Cardiac septum (tissue), 1 donor: ENCODE measurements around the gene ADAMTS17. TPM values are rescaled to one million over a fixed set of nuclear protein-coding genes. Genes with fewer than 3 reads are reported as not detected.

Experiments
- DNase-seq: peaks from one replicate; pipeline ENCODE4 v3.0.0-alpha.2; 2020; ENCODE audit warnings: low spot score
- intact Hi-C: fragments of 100-400 bp; cut with DNase I; formaldehyde crosslinking; loops from one replicate; pipeline ENCODE4 v1.14.0; 2022
- total RNA-seq: library from RNA; stranded (reverse); fragmentation: NEBNext Ultra II Directional; extraction: Animal tissue kit (Norgen Biotek cat#: 25700); gene quantifications from one replicate; pipeline ENCODE4 v1.2.1, GENCODE V29; 2021
- donor health status: DM: no; HTN: no; CAD: no.

Gene ADAMTS17
- total RNA-seq, 1 donor from 2014 or later, result 0.67 TPM

DNA sequence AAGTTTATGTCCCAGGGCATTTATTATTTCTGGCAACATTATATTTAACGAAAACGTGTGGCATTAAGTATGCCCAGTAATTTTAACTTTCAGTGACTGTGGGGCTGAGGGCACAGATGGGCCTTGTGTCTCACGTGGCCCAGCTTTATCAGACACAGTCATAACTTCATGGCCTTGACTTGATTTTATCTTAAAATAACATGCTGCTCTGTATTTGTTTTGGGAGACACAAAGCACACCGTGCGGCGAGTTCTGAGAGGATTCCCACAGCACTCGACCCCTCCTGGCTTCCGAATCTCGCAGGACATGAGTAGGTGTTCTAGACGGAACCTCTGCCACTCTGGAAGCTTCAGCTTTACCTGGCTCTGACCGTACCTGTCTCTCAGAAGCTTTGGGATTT, 180.8 kb downstream of the ADAMTS17 start:
- intact Hi-C loops, result no loop called here
- no peak for DNase-seq

DNA sequence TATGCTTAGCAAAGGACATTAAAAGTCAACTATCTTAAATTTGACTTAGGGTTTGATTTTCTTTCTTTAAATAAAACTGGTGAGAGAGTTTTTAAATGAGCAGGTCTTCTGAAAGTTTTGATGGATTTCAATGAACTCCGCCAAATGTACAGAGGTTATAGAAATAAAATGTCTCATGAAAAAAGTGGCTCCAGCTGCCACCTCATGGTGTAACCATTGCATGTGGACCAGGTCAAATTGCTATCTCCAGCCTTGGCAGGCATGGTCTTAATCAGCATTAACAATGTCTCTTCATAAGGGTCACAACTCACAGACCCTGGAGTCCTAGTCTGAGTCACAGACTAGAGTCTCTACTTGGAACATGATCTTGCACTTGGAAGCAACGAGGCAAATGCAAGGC, 182.3 kb downstream of the ADAMTS17 start:
- DNase-seq, result no peak

DNA sequence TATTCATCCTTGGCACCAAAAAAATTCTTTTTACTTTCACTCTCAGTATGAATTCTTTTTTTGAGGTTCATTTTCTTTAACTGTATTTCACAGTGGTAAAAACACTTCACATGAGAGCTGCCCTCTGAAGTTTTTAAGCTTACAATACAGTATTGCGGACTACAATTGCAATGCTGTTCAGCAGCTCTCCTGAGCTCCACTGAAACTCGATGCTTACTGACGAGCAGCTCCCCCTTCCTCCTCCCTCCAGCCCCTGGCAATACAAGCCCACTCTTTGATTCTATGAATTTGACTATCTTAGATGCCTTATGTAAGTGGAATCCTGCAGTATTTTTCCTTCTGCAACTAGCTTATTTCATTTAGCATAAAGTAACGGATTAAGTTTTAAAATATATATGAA, 183.4 kb downstream of the ADAMTS17 start:
- DNase-seq, result no peak
- intact Hi-C loops, result no loop called here

More for the DNA sequence above, 182.3 kb downstream of the ADAMTS17 start:
- intact Hi-C loops, result no loop called here

- intact Hi-C loops, result no loop called here
- DNase-seq, result no peak
Observed at GRCh38 chr15:100156201-100156600, 185.6 kb downstream of the ADAMTS17 start.

DNA sequence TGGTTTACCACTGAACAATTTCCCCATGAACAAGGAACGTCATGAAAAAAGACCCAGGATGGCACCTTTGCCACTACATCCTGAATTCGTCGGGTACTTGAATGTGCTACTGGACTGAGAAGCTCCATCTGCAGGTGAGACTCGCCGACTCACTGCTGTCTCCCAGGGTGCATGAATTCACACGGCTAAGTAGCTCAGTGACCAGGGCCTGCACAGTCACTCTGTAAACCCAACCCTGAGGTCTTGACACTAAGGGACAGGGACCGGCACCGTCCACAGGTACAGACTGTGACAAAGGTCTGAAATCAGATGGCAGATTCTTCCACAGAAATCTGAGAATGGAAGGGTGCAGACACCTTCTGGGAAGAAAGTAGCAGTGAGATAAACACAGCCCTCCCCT, 187.4 kb downstream of the ADAMTS17 start:
- DNase-seq, result no peak
- intact Hi-C loops, result no loop called here

- no peak for DNase-seq
- intact Hi-C loops, result no loop called here
Observed at GRCh38 chr15:100152463-100152862, 189.3 kb downstream of the ADAMTS17 start.

DNA sequence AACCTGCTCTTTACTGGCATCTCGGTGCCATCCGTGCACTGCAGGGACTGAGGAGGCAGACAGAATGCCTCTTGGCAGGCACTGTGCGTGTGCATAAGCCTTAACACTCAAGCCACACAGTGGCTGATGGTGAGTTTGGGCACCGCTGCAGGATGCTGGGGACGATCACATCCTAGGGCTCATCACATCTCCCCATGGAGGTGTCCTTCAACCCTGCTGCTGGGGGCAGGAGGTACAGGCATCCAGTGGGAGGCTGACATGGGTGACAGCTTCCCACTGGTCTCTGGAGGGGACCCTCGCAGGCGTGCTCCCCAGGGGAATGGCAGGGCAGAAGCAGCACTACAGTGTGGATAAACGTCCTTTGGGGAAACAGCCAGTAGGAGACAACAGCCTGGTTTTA, 190.9 kb downstream of the ADAMTS17 start:
- intact Hi-C loops, result no loop called here
- no peak for DNase-seq

- intact Hi-C loops, result no loop called here
- DNase-seq, result no peak
Observed at GRCh38 chr15:100147828-100148227, 193.9 kb downstream of the ADAMTS17 start.

DNA sequence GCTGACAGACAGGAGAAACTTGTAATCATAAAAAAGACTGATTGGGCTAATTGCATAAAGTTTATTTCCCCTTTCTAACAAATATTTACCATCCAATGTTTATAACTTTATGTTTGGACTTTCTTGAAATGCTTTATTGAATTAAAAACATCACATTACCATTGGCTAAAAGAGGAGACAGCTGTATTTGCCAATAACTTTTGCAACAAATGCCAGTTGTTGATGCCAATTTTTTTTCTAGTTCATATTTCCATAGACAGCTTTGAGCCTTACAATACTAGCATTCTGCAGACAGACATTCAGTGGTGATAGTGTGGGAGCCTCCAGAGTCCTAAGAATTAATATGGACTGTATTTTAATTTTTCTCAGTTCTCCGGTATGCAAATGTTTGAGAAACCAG, 198.4 kb downstream of the ADAMTS17 start:
- no peak for DNase-seq
- intact Hi-C loops, result no loop called here

DNA sequence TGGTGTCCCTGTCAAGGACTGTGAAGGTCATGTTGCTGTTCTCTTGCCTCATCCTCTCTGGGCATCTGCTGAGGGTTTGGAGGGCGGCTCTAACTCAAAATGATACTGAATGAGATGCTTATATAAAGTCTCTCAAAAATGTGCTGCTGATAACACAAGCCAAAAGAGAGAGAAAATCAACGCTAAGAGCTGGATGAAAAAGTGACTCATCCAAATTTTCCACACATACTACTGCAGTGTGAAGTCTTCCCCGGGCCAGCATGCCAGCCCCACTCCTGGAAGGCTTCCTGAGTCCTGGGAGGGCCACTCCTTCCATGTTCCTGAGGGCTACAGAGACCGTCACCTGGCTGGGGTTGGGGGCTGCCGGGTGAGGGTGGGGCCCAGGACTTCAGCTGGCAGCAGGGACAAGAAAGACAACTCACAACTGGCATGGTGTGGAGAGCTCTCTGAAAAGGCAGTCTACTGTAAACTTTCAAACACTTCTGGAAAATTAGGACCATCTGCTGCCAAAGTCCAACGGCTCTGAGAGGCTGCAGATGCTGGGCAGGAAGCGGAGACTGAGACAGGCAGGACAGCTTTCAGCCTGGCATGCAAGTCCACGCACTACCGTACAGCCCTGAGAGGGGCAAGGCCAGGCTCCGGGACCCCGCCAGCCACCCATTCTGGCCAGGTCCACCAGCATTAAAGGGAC, 200.3 kb downstream of the ADAMTS17 start:
- DNase-seq, result no peak
- intact Hi-C loops, result no loop called here

DNA sequence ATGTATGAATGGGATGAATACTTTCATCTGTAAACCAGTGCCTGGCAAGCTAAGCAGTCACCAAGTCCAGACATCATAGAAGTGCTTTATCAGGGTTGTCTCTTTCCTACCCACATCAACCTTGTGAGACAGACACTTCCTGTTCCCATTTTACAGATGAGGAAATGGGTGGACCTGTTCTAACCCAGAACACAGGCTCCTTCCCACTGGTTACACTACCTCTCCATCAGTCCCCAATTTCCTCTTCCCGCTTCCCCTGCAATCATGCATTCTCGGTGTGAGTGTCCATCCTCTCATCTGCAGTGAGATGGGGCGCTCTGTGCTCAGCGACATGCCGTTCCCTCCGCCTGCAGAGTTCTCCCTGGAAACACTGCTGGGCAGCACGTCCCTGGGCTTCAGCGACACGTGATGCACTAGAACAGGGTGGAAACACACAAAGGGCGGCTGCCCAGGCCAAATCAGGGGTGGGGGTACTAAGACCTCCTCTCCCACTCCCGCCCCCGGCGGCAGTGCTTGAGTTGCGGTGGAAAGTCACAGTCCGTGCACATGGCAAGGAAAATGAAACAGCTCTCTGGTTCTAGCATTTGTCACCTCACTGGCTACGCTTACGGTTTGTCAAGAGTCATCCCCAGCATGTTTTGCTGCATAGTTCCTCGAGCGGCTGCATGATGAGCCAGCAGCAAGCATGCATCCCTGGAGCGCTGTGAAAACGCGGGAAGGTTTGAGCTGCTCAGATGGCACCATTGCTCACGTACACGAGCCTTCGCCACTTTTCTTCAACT, 201.1 kb downstream of the ADAMTS17 start:
- no peak for DNase-seq
- intact Hi-C loops, result no loop called here

- no peak for DNase-seq
Observed at GRCh38 chr15:100134586-100134985, 207.2 kb downstream of the ADAMTS17 start.

DNA sequence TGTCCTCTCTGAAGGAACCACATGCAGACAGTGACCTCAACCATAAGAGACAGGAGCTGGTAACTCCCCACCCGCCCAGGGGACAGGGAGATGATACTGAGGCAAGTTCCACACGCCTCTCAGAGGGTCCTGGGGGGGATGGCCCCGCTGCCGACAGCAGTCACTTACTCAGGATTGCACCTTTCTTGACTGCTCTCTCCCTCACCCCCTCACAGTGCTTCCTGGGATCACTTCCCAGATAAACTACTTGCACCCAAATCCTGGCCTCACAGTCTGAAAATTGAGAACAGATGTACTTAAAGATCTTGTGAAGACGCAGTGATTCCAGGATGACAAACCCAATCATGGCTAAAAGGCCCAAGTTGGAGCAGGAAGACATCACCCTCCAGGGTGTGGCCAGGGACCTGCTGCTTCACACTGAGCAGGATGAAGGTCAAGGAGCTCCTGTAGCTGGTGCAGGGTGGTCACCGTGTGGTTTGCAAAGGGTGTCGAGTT, 207.6 kb downstream of the ADAMTS17 start:
- no peak for DNase-seq
- intact Hi-C loops, result loop anchor here (5.0 kb wide), 1 partner anchor 207 kb away; no protein-coding TSS in a partner anchor

More at GRCh38 chr15:100134586-100134985, 207.2 kb downstream of the ADAMTS17 start:
- intact Hi-C loops, result loop anchor here (5.0 kb wide), 1 partner anchor 207 kb away; no protein-coding TSS in a partner anchor

GRCh38 chr15:100133001-100133400, 208.8 kb downstream of the ADAMTS17 start:
- intact Hi-C loops, result loop anchor here (5.0 kb wide), 1 partner anchor 206 kb away; no protein-coding TSS in a partner anchor
- no peak for DNase-seq

- DNase-seq, result no peak
- intact Hi-C loops, result loop anchor here (5.0 kb wide), 1 partner anchor 205 kb away; no protein-coding TSS in a partner anchor
Observed at GRCh38 chr15:100132309-100132708, 209.5 kb downstream of the ADAMTS17 start.

DNA sequence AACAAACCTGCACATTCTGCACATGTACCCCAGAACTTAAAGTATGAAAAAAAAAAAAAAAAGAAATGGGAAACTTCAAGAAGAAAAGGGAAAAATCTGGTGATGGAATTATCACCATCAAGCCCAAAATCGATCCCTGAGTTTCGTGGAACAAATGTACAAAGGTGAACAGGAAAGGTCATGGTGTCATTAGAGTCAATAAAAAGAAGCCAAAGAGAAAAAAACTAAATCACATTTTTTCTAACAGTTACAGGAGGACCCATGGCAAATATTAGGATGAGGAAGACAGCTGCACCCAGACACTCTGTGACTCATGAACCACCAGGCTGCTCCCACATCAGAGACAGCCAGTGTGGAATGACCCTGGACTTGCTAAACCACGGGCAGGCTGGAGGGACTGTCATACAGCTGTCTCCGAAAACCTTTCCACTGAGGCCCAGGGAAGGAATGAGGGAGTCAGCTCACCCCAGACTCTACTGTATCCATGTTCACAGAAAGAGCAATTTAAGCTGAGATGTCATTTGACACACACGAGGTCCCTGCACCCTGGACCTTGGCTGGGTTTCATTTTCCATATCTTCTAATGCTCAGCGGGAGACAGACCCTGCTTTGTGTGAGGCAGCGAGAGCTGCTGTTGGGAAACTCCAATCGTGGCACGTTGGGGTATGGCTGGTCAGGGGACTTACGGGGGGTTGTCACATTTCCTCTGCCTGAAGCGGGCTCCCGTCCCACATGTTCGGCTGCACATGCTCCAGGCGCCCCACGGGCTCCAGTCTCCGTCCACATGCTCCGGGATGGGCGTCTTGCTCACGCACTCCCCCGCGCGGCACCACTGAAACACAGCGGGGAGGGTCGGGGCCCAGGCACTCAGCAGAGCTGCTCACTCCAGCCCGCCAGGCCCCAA, 210.2 kb downstream of the ADAMTS17 start:
- intact Hi-C loops, result loop anchor here (5.0 kb wide), 1 partner anchor 204 kb away; no protein-coding TSS in a partner anchor

DNA sequence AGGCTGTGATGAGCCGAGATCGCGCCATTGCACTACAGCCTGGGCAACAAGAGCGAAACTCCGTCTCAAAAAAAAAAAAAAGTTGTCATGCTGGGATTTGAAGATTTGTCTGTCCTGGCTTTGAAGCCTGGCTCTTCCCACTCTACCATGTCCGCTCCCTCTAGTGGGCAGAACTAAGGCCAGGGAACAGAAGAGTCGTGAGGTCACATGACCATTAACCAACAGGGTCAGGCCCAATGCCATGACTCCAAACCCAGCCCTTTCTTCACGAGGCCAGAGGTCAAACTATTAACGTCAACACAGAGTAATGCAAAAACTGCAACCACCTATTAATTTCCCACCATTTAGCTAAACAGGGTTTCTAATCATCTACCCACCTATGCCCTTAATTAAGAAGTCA, 212.1 kb downstream of the ADAMTS17 start:
- intact Hi-C loops, result loop anchor here (5.0 kb wide), 1 partner anchor 202 kb away; no protein-coding TSS in a partner anchor
- DNase-seq, result no peak

More for the DNA sequence above, 210.2 kb downstream of the ADAMTS17 start:
- DNase-seq, result no peak

- intact Hi-C loops, result no loop called here
- DNase-seq, result no peak
Observed at GRCh38 chr15:100125401-100126191, 216.2 kb downstream of the ADAMTS17 start.

GRCh38 chr15:100124936-100125335, 216.8 kb downstream of the ADAMTS17 start:
- intact Hi-C loops, result no loop called here
- no peak for DNase-seq
